ENCODE results near the gene CAMTA1. TPM values are rescaled to one million over a fixed set of nuclear protein-coding genes. Genes with fewer than 3 reads are reported as not detected.

Gene CAMTA1
- total RNA-seq, 1 donor from 2014 or later = 99.0 TPM

DNA sequence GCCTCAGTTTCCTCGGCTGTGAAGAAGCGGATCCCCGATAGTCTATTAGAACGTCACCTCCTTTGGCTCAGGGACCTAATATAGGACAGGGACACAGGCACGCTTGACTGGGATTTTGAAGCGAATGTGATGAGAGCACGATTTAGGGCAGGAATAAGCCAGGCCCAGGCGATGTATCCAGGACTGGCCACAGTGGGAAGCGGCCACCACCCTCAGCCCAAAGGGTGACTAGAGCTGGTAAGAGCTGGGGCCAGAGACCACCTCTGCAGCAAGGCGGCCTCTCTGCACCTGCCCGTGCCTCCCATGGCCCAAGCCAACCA, 885.9 kb downstream of the CAMTA1 start:
- Mint-ChIP-seq H3K27me3 (peaks cover 8% of the 10 kb centered on the region), H3K27ac (no peak overlapping the region), H3K36me3 (ENCODE audit: insufficient read depth) (no peaks in the 10 kb centered on the region), H3K9me3 (ENCODE audit: low read depth) (no peaks in the 10 kb centered on the region), H3K4me1 (ENCODE audit: low read depth) (peaks cover 8% of the 10 kb centered on the region), H3K4me3 (ENCODE audit: low read depth) (no peak overlapping the region)
- TF ChIP-seq, protein P1, sequence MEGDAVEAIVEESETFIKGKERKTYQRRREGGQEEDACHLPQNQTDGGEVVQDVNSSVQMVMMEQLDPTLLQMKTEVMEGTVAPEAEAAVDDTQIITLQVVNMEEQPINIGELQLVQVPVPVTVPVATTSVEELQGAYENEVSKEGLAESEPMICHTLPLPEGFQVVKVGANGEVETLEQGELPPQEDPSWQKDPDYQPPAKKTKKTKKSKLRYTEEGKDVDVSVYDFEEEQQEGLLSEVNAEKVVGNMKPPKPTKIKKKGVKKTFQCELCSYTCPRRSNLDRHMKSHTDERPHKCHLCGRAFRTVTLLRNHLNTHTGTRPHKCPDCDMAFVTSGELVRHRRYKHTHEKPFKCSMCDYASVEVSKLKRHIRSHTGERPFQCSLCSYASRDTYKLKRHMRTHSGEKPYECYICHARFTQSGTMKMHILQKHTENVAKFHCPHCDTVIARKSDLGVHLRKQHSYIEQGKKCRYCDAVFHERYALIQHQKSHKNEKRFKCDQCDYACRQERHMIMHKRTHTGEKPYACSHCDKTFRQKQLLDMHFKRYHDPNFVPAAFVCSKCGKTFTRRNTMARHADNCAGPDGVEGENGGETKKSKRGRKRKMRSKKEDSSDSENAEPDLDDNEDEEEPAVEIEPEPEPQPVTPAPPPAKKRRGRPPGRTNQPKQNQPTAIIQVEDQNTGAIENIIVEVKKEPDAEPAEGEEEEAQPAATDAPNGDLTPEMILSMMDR (IDR thresholded peaks at IDR 0.05; ENCODE audit: unreplicated experiment) = no peak
- DNase-seq (ENCODE audit: low spot score, unreplicated experiment) = no peak

DNA sequence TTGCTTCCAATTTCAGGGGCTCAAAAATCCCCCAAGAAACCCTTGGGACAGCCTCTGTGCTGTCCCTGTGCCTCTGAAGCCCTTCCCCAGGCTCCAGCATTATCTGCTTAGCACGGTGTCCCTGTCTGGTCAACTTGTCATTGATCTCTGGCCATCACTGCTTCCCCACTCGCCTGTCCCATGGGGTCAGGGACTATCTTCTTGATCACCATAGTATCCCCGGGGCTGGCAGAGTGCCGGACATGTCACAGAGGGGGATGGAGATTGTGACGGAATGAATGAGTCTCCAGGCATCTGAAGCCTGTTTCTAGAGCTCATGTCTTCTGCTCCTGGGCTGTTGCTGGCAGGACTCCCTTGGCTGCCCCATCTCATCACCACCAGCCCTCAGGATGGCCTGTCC, 886.4 kb downstream of the CAMTA1 start:
- Mint-ChIP-seq H3K36me3 (ENCODE audit: insufficient read depth) (no peaks in the 10 kb centered on the region), H3K4me3 (ENCODE audit: low read depth) (no peak overlapping the region), H3K27ac (no peak overlapping the region), H3K27me3 (peaks cover 8% of the 10 kb centered on the region), H3K4me1 (ENCODE audit: low read depth) (peaks cover 8% of the 10 kb centered on the region), H3K9me3 (ENCODE audit: low read depth) (no peaks in the 10 kb centered on the region)
- TF ChIP-seq, protein P1 (IDR thresholded peaks at IDR 0.05; ENCODE audit: unreplicated experiment) = no peak
- DNase-seq (ENCODE audit: low spot score, unreplicated experiment) = no peak

- H3K4me3 Mint-ChIP-seq (ENCODE audit: low read depth) = no peak overlapping the region
- no peak overlapping the region for H3K27ac Mint-ChIP-seq
- TF ChIP-seq, protein P1 (IDR thresholded peaks at IDR 0.05; ENCODE audit: unreplicated experiment) = no peak
- no peaks in the 10 kb centered on the region for H3K9me3 Mint-ChIP-seq (ENCODE audit: low read depth)
- H3K27me3 Mint-ChIP-seq = peaks cover 8% of the 10 kb centered on the region
- H3K36me3 Mint-ChIP-seq (ENCODE audit: insufficient read depth) = no peaks in the 10 kb centered on the region
- DNase-seq (ENCODE audit: low spot score, unreplicated experiment) = no peak
- peaks cover 8% of the 10 kb centered on the region for H3K4me1 Mint-ChIP-seq (ENCODE audit: low read depth)
These were observed 887.6 kb downstream of the CAMTA1 start for GRCh38 chr1:7672864-7673263.

- TF ChIP-seq, protein P1 (IDR thresholded peaks at IDR 0.05; ENCODE audit: unreplicated experiment) = no peak
- no peaks in the 10 kb centered on the region for H3K36me3 Mint-ChIP-seq (ENCODE audit: insufficient read depth)
- no peak overlapping the region for H3K27ac Mint-ChIP-seq
- peaks cover 8% of the 10 kb centered on the region for H3K27me3 Mint-ChIP-seq
- H3K4me1 Mint-ChIP-seq (ENCODE audit: low read depth) = peaks cover 3% of the 10 kb centered on the region
- no peak for DNase-seq (ENCODE audit: low spot score, unreplicated experiment)
- H3K4me3 Mint-ChIP-seq (ENCODE audit: low read depth) = no peak overlapping the region
- H3K9me3 Mint-ChIP-seq (ENCODE audit: low read depth) = no peaks in the 10 kb centered on the region
These were observed 889.7 kb downstream of the CAMTA1 start for GRCh38 chr1:7674972-7675371.

DNA sequence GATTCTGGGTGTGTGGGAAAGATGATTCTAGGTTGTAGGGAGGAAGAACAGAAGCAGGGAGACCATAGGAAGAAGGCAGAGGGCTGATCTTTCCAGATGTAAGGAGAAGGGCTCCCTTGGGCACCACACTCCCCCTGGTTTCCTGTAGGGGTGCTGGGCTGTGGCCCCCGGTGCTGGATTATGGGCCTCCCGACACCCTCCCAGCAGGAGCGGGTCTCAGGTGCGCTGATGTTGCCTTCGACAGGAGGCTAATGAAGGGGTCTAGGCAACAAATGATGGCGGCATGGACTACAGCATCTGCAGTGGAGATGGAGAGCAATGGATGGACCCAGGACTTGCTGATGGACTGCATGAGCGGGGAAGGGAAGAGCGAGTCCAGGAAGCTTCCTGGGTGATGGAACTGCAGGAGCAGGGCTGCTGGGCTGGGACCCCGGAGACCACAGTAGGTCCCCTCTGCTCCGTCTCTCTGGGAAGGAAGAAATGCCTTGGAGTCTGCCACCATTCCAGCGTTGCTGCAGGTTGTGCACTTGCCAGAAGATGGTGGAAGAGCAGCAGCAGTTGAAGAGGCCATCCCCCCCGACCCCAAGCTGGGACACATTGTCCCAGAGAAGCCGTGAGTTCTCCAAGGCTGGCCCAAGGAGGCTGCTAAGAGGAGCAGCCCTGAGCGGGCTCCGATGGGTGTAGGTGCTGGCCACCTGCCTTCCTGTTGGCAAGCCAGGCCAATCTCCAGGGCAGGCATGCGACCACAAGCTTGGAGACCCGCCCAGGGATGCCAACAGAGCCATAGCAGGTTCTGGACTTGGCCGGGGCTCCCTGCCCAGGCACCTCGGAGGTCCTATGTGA, 890.4 kb downstream of the CAMTA1 start:
- H3K36me3 Mint-ChIP-seq (ENCODE audit: insufficient read depth) = no peaks in the 10 kb centered on the region
- no peaks in the 10 kb centered on the region for H3K9me3 Mint-ChIP-seq (ENCODE audit: low read depth)
- no peak overlapping the region for H3K27ac Mint-ChIP-seq
- no peaks in the 10 kb centered on the region for H3K4me1 Mint-ChIP-seq (ENCODE audit: low read depth)
- peaks cover 3% of the 10 kb centered on the region for H3K27me3 Mint-ChIP-seq
- TF ChIP-seq, protein P1 (IDR thresholded peaks at IDR 0.05; ENCODE audit: unreplicated experiment) = no peak
- no peak overlapping the region for H3K4me3 Mint-ChIP-seq (ENCODE audit: low read depth)
- no peak for DNase-seq (ENCODE audit: low spot score, unreplicated experiment)

Data from progenitor cell of endocrine pancreas (in vitro differentiated cells).